ENCODE measurements around the gene IL17RA.

IL17RA gene

DNA sequence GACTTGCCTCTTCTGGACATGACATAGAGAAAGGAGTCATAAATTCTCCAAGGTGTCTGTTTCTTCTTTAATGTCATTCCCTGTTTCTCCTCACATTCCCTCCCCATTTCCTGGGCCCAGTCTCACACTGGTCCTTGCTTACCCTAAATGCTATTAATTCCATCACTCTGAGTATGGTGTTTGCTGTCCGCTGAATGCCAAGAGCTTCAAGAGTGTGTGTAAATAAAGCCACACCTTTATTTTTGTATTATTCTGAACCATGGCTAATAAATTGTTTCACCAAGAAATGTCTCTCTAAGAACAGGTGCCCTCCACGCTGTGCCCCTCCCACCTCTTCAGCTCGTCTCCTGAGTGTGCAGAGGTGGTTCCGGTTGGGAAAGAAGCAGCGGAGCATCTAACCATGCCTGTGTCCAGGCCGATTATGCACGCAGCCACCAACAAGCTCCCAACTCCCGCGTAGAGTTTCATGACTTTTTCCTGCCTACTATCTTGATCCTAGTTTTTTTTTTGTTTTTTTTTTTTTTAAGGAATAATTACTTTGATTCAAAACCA lies 27.8 kb downstream of the IL17RA start:
- Histone ChIP-seq H3K79me2 (ENCODE audit: insufficient read depth, low read length) (no peaks in the 10 kb centered on the region), H3K27me3 (ENCODE audit: insufficient read depth, low read length, poor library complexity) (no peaks in the 10 kb centered on the region), H3K36me3 (ENCODE audit: insufficient read depth, low read length) (peaks cover 24% of the 10 kb centered on the region), H3K27ac (ENCODE audit: low read length) (no peak overlapping the region), H4K20me1 (ENCODE audit: insufficient read depth, low read length) (no peaks in the 10 kb centered on the region), H3K4me2 (ENCODE audit: insufficient read depth, low read length) (no peak overlapping the region), H2AFZ (ENCODE audit: low read depth, low read length) (no peak overlapping the region), H3K4me1 (ENCODE audit: insufficient read depth, low read length) (peaks cover 36% of the 10 kb centered on the region), H3K4me3 (ENCODE audit: low read depth in 1 of 2, low read length in 2 of 2) (no peak overlapping the region), H3K9ac (ENCODE audit: low read depth, low read length) (no peak overlapping the region), H3K9me3 (ENCODE audit: insufficient read depth, low read length, severe bottlenecking) (no peaks in the 10 kb centered on the region)
- TF ChIP-seq EZH2 (IDR thresholded peaks at IDR 0.05; ENCODE audit: borderline replicate concordance, low read depth, low read length, severe bottlenecking) (no peak), CTCF (IDR thresholded peaks at IDR 0.05; ENCODE audit: borderline replicate concordance, extremely low read depth, low read length, poor library complexity, severe bottlenecking) (no peak)
- no peak for ATAC-seq (ENCODE audit: insufficient read depth, low read depth)
- no peak for DNase-seq

GRCh38 chr22:17113600-17113999 lies 28.8 kb downstream of the IL17RA start:
- peaks cover 46% of the 10 kb centered on the region for H3K4me1 ChIP-seq (ENCODE audit: insufficient read depth, low read length)
- peaks cover 14% of the 10 kb centered on the region for H3K36me3 ChIP-seq (ENCODE audit: insufficient read depth, low read length)
- H3K27me3 ChIP-seq (ENCODE audit: insufficient read depth, low read length, poor library complexity) = no peaks in the 10 kb centered on the region
- H3K4me2 ChIP-seq (ENCODE audit: insufficient read depth, low read length) = no peak overlapping the region
- ATAC-seq (ENCODE audit: insufficient read depth, low read depth) (no peak), DNase-seq (no peak)
- H3K79me2 ChIP-seq (ENCODE audit: insufficient read depth, low read length) = no peaks in the 10 kb centered on the region
- H3K9me3 ChIP-seq (ENCODE audit: insufficient read depth, low read length, severe bottlenecking) = no peaks in the 10 kb centered on the region
- H3K4me3 ChIP-seq (ENCODE audit: low read depth in 1 of 2, low read length in 2 of 2) = no peak overlapping the region
- H3K9ac ChIP-seq (ENCODE audit: low read depth, low read length) = no peak overlapping the region
- H4K20me1 ChIP-seq (ENCODE audit: insufficient read depth, low read length) = no peaks in the 10 kb centered on the region
- H3K27ac ChIP-seq (ENCODE audit: low read length) = no peak overlapping the region
- no peak overlapping the region for H2AFZ ChIP-seq (ENCODE audit: low read depth, low read length)
- TF ChIP-seq CTCF (IDR thresholded peaks at IDR 0.05; ENCODE audit: borderline replicate concordance, extremely low read depth, low read length, poor library complexity, severe bottlenecking) (no peak), EZH2 (IDR thresholded peaks at IDR 0.05; ENCODE audit: borderline replicate concordance, low read depth, low read length, severe bottlenecking) (no peak)

- no peaks in the 10 kb centered on the region for H3K9me3 ChIP-seq (ENCODE audit: insufficient read depth, low read length, severe bottlenecking)
- H2AFZ ChIP-seq (ENCODE audit: low read depth, low read length) = no peak overlapping the region
- H3K27me3 ChIP-seq (ENCODE audit: insufficient read depth, low read length, poor library complexity) = no peaks in the 10 kb centered on the region
- no peak for TF ChIP-seq CTCF (IDR thresholded peaks at IDR 0.05; ENCODE audit: borderline replicate concordance, extremely low read depth, low read length, poor library complexity, severe bottlenecking)
- TF ChIP-seq EZH2 (IDR thresholded peaks at IDR 0.05; ENCODE audit: borderline replicate concordance, low read depth, low read length, severe bottlenecking) = no peak
- no peak overlapping the region for H3K9ac ChIP-seq (ENCODE audit: low read depth, low read length)
- peaks cover 53% of the 10 kb centered on the region for H3K4me1 ChIP-seq (ENCODE audit: insufficient read depth, low read length)
- no peak overlapping the region for H3K4me2 ChIP-seq (ENCODE audit: insufficient read depth, low read length)
- DNase-seq (no peak), ATAC-seq (ENCODE audit: insufficient read depth, low read depth) (no peak)
- peak overlapping the region; percentile 87; the same call in 1 of the 2 replicates for H3K27ac ChIP-seq (ENCODE audit: low read length)
- H3K36me3 ChIP-seq (ENCODE audit: insufficient read depth, low read length) = peaks cover 7% of the 10 kb centered on the region
- no peak overlapping the region for H3K4me3 ChIP-seq (ENCODE audit: low read depth in 1 of 2, low read length in 2 of 2)
- no peaks in the 10 kb centered on the region; the same call in 1 of the 2 replicates for H4K20me1 ChIP-seq (ENCODE audit: insufficient read depth, low read length)
- no peaks in the 10 kb centered on the region for H3K79me2 ChIP-seq (ENCODE audit: insufficient read depth, low read length)
These were observed 29.5 kb downstream of the IL17RA start for GRCh38 chr22:17114173-17114897.

Measured in DND-41 (cell line).